Measurements from ENCODE around the gene GPR161.
A peak's percentile ranks its signal among the peaks of the same experiment; 100 is the strongest.

The GPR161 gene

GRCh38 chr1:168104535-168104934 is 32.2 kb downstream of the GPR161 start:
- DNase-seq = no peak

GRCh38 chr1:168102487-168102886 is 34.2 kb downstream of the GPR161 start:
- no peak for DNase-seq

- DNase-seq = no peak
Measured at GRCh38 chr1:168101336-168101735, 35.4 kb downstream of the GPR161 start.

DNA sequence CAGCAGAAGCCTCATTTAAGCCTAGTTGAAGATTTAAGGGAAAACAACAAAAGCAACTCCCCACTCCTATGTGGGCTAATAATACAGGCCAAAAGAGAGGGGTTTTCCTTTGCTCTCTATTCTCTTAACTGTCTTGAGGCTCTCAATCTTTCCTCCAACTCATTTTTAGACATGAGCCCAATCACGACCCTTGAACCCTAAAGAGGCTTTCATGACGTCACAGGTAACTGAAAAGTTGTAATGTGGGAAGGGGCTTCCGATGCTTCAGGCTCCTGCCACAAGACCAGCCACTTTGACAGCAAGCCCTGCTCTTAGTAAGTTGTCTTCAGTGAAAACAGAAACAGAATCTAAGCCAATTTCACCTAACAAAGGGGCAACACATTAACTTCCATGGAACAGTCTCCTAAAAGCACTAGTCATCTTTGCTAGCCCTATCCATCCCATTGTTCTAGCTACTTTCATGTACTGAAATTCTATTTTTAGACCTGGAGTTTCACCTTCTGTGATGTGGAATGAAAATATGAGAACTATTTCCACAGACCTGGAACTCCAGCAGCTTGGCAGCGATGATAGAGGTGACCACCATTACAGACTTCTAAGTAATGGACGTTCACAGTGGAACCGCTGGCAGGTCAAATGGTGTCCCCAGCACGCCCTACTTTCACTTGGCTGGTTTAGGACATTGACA is 36.3 kb downstream of the GPR161 start:
- no peak for DNase-seq

DNA sequence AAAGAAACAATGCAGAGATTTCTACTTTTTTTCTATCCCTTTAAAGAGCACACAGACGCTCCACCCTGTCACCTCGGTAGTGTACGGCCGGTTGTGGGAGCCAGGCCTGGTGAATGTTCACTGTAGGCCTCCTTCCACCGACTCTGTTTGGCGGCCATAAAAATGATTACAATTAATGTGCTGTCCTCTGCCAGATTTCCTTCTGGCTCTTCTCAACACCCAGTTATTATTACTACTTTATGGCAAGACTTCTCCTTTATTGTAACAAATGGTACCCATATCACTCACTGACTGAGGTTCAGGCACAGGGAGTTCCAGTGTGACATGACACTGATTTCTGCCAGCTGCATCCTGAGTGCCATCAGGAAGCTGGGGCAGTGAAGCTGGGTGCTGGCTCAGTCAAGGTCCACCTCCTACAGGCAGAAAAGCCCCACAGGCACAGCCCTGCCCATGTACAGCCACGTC is 37.4 kb downstream of the GPR161 start:
- no peak for DNase-seq

- DNase-seq = no peak
Measured at GRCh38 chr1:168098534-168099320, 38.0 kb downstream of the GPR161 start.

DNA sequence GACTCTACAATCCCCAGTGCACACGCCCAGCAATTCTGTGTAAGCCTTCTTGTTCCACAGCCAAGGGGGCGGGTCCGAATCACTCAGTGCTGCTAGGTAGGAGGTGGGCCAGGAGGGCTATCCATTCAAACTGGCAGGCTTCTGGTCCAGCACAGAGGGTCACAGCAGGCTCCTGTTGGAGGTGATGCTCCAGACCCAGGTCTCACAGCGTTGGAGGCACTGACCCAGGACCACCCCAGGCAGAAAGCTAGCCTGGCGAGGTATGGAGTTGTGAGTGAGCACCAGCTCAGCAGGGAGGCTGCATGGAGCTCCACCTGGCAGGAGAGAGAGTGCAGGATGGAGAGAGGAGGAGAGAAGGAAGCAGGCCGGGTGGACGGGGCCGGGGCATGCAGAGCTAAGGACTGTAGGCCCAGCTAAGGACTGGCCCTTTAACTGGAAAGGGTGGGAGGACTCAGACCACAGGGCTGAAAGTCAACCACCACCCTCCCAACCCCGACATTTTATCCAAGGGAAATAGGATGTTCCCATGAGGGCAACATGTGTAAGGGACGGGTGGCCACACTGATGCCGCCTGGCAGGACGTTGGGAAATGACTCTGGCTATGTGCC is 38.7 kb downstream of the GPR161 start:
- no peak for DNase-seq

- DNase-seq = no peak
Measured at GRCh38 chr1:168096296-168097165, 40.2 kb downstream of the GPR161 start.

GRCh38 chr1:168095476-168095875 is 41.3 kb downstream of the GPR161 start:
- DNase-seq = no peak

DNA sequence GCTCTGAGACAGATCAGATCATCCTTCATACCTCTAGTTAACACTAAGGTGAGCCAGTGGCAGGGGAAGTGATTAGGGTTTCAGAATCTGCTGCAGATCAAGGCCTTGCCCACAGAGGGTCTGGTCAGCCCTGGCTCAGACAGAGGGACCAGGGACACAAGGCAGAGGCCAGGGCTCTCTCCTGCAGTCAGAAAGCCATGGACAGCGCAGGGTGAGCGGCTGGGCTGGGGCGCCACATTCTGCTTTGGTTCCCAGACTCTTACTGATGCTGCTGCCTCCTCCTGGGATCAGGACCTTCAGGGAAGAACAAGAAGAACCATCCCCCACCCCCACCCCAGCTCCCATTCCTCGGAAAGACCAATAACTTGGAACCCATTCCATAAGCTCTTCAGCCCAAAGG is 43.1 kb downstream of the GPR161 start:
- DNase-seq = no peak

DNA sequence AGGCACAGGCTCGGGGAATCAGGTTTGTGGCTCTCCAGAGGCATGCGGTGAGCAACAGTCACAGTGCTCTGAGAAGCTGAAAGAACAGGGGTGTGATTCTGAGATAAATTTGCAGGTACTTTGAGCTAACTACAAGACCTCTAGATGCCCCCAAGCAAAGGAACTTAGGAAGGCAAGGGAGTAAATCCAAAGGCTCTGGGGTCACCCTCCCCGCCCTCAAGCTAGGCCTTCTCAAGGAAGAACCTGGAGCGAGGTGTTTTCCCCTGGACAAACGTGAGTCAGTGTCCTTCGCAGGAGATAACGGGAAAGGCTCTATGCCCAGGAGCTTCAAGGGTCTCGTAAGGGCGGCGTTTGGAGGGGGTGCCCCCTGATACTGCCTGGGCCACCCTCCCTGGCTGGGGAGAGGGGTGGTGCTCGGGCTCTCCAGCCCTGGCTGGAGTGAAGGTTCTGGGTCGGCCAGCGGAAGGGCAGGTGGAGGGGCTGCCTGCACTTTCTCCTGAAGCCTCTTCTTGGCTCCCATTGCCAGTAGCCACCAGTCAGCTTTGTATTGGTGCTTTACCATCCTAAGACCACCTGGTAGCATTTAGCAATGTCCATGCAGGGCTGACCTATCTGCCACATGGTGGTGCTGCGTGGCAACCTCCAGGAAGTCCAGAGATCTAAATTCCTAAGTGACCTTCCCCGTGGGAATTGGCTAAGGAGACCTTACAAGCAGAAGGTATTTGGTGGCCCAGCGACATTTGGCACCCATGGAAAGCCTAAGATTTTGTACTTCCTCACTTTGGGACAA is 44.0 kb downstream of the GPR161 start:
- no peak for DNase-seq

DNA sequence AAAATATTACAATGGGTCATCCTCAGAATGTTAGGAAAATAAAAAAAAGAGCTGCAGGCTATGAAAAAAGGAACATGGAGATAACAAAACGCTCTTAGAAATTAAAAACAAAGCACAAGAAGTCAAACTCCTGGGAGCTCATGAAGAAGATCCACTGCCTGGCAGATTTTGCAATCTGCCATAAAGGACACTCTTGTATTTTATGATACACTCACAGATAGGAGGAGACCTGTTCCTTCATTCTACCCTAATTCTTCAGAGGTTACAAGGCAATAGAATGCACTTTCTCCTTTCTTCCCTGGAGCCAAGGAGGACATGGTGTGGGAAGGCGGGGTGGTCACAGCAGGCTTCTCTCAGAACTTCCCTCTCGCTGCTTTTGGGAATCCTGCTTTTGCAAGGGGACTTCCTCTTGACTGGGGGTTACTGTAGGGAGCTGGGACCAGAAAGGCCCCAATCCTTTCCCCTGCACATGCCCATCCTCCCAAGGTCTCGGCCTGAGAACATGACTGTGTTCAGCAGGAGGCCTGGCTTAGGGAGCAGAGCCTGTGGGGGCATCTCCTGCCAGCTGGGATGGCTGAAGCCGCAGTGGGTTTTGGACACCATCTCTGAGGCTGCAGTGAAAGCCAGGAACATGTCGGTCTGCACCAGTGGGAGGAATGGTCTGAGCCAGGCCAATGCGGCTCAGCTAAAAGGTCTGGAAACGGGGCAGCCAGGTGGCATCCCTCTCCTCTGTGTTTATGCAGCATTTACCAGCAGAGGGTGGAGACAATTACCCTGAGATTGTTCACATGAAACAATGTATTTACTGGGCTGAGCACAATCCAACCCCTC is 44.8 kb downstream of the GPR161 start:
- DNase-seq = no peak

- DNase-seq = no peak
Measured at GRCh38 chr1:168091063-168091462, 45.7 kb downstream of the GPR161 start.

DNA sequence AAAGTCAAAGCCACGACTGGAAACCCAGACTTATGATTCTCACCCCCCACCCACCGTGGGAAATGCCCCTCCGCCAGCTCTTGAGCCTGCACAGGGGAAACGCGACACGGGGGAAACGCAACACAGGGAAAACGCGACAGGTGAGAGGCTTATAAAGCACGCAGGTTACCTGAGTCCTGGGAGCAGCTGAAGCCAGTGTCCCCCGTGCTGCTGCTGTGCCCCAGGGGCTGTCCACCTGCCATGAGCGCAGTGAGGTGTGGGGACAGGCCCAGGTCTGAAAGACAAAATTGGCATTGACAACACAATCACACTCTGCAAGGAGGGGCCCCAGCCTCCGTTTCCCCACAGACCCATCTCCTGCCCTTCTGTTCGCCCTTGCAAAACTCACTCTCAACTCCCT is 46.3 kb downstream of the GPR161 start:
- no peak for DNase-seq

- no peak for DNase-seq
Measured at GRCh38 chr1:168089979-168090337, 46.8 kb downstream of the GPR161 start.

- no peak for DNase-seq
Measured at GRCh38 chr1:168089326-168089978, 47.3 kb downstream of the GPR161 start.

DNA sequence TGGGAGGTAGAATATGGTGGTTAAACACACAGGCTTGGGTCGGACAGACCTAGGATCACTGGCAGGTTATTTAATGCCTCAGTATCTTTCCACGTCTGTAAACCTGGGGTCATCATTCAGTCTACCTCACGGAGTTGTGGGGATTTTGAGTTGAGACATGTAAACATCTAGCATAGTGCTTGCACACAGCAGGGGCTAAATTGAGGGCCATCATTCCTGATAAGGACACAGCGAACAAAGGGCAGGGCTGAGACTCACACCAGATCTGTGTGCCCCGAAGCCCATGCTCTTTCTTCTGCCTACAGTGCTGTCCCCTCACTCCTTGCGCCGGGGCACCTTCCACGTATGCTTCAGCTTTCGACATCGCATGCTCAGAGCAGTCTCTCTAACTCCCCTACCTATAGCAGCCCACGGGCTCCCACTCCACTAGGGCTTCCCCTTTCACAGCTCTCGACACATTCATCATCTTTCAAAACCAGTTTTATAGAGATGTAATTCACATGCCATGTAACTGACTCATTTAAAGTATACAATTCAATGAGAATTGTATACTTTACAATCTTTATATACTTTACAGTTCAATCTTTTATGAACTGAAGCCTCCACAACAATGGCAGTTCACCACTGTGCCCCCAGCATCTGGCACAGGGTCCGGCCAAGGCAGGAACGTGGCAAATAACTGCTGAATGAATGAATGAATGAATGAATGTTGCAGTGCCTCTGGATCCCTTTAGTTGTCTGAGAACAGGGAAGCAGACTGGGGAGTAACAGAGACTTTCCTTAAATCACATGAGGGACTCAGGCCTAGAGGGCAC is 48.0 kb downstream of the GPR161 start:
- no peak for DNase-seq

- DNase-seq = no peak
Measured at GRCh38 chr1:168087696-168088095, 49.0 kb downstream of the GPR161 start.

- peak; percentile 17 for DNase-seq
Measured at GRCh38 chr1:168086438-168086837, 50.3 kb downstream of the GPR161 start.

DNA sequence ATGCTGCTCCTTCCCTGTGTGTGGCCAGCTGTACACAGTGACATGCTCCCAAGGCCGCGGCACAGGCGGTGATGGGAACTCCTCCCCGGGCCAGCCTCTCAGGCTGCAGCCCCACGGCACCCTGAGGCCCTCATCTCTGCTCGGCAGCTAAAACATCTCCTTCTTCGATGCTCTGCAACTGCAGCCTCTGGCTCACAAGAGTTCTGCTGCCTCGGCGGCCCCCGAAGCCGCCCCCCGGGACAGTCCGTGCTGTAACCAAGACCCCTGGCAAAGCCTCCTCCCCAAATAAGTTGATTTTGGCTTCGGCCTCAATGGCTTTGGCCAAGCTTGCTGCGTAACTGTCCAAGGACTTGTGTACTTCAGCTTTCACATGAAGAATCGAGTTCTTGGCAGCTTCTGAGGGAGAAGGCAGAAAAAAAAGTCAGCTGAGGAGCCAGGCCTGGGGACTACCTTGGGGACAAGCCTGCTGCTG is 51.3 kb downstream of the GPR161 start:
- DNase-seq = no peak
